Measurements from ENCODE around the gene RBBP5. TPM values are rescaled to one million over a fixed set of nuclear protein-coding genes. Genes with fewer than 3 reads are reported as not detected.

RBBP5 gene
- total and polyA plus RNA-seq, 4 donors, result 3.8 to 15.4 (median 7.1) TPM

DNA sequence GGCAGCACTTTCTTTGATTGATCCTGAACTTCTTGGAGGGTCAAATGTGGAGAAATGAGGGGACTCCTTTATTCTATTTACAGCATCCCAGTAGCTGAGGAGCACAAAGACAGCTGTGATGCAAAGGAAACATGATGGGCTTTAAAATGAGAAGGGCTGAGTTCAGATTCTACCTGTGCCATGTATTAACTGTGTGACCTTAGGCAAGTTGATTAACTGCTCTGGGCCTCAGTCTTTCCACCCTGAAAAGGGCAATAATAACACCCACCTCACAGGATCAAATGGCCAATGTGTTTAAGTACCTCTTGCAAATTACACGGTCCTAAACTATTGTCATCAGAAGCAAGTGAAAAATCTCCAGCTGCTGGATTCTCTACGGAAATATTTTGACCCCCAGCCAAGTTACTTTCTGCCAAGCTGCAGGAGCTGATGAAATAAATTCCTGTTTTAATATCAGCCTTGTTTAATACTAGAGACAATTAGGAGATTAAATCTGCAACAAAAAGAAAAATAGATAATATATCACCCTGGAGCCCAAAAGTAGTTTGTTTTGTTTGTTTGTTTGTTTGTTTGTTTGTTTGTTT, 53.2 kb downstream of the RBBP5 start:
- intact Hi-C loops (cut with DNase I), result no loop called here
- Histone ChIP-seq H3K27me3 (ENCODE audit: control insufficient read depth in 1 of 2, insufficient read depth in 2 of 2, low read length in 1 of 2) (no peaks in the 10 kb centered on the region), H3K4me1 (ENCODE audit: control insufficient read depth in 1 of 2, insufficient read depth in 2 of 2, low read length in 2 of 2) (no peaks in the 10 kb centered on the region), H3K4me3 (ENCODE audit: low read length in 2 of 2) (no peak overlapping the region), H3K36me3 (ENCODE audit: control insufficient read depth in 1 of 2, insufficient read depth in 2 of 2, low read length in 1 of 2) (no peaks in the 10 kb centered on the region), H3K9me3 (ENCODE audit: control insufficient read depth, low read length) (no peaks in the 10 kb centered on the region), H3K27ac (ENCODE audit: low read depth in 1 of 2, low read length in 2 of 2) (no peak overlapping the region)
- ATAC-seq (ENCODE audit: low FRiP score), result no peak
- DNase-seq, result no peak
- 4 to 10% methylated on average over 2 of the region's 2 CpGs for WGBS, 2 donors

DNA sequence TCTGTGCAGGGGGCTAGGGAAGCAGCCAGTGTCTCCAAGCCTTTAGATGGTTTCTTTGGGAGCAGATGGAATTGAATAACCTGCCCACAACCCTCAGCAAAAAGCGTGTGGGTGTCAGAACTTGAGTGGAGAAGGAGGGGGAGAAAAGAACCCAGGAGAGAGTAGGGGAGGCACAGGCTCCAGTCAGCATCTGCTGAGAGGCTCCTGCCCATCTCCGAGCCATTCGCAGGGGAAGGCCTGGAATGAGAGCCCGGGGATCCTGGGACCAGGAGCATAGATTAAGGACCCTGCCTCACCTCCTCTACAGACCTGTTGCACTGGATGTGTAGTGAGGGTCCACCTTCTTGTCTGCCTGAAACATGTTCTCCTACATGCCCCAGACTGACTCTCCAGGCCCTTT, 53.8 kb downstream of the RBBP5 start:
- Histone ChIP-seq H3K27me3 (ENCODE audit: control insufficient read depth in 1 of 2, insufficient read depth in 2 of 2, low read length in 1 of 2) (no peaks in the 10 kb centered on the region), H3K27ac (ENCODE audit: low read depth in 1 of 2, low read length in 2 of 2) (no peak overlapping the region), H3K9me3 (ENCODE audit: control insufficient read depth, low read length) (no peaks in the 10 kb centered on the region), H3K4me3 (ENCODE audit: low read length in 2 of 2) (no peak overlapping the region), H3K4me1 (ENCODE audit: control insufficient read depth in 1 of 2, insufficient read depth in 2 of 2, low read length in 2 of 2) (no peaks in the 10 kb centered on the region), H3K36me3 (ENCODE audit: control insufficient read depth in 1 of 2, insufficient read depth in 2 of 2, low read length in 1 of 2) (no peaks in the 10 kb centered on the region)
- 80 to 93% methylated on average over 4 of the region's 4 CpGs for WGBS, 2 donors
- no peak for DNase-seq
- no peak for ATAC-seq (ENCODE audit: low FRiP score)
- intact Hi-C loops (cut with DNase I), result no loop called here

DNA sequence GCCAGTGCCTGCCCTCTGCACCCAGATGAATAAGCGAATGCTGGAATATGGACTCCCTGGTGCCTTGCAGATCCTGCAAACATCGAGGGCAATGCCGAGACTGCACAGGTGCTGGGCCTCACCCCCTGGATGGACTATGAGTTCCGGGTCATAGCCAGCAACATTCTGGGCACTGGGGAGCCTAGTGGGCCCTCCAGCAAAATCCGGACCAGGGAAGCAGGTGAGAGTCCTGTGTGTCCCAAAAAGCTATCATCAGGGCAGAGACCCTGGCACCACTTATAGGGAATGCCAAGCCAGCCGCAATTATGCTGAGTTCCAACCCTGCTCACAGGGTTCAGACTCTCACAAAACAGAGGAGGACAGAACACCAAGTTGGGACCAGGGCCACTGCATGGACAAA, 54.7 kb downstream of the RBBP5 start:
- no peaks in the 10 kb centered on the region for H3K36me3 ChIP-seq (ENCODE audit: control insufficient read depth in 1 of 2, insufficient read depth in 2 of 2, low read length in 1 of 2)
- no peaks in the 10 kb centered on the region for H3K27me3 ChIP-seq (ENCODE audit: control insufficient read depth in 1 of 2, insufficient read depth in 2 of 2, low read length in 1 of 2)
- intact Hi-C loops (cut with DNase I), result no loop called here
- H3K4me1 ChIP-seq (ENCODE audit: control insufficient read depth in 1 of 2, insufficient read depth in 2 of 2, low read length in 2 of 2), result no peaks in the 10 kb centered on the region
- WGBS, 2 donors, result 93 to 95% methylated on average over 6 of the region's 6 CpGs
- no peak overlapping the region for H3K27ac ChIP-seq (ENCODE audit: low read depth in 1 of 2, low read length in 2 of 2)
- H3K9me3 ChIP-seq (ENCODE audit: control insufficient read depth, low read length), result no peaks in the 10 kb centered on the region
- ATAC-seq (ENCODE audit: low FRiP score) (no peak), DNase-seq (no peak)
- no peak overlapping the region for H3K4me3 ChIP-seq (ENCODE audit: low read length in 2 of 2)

DNA sequence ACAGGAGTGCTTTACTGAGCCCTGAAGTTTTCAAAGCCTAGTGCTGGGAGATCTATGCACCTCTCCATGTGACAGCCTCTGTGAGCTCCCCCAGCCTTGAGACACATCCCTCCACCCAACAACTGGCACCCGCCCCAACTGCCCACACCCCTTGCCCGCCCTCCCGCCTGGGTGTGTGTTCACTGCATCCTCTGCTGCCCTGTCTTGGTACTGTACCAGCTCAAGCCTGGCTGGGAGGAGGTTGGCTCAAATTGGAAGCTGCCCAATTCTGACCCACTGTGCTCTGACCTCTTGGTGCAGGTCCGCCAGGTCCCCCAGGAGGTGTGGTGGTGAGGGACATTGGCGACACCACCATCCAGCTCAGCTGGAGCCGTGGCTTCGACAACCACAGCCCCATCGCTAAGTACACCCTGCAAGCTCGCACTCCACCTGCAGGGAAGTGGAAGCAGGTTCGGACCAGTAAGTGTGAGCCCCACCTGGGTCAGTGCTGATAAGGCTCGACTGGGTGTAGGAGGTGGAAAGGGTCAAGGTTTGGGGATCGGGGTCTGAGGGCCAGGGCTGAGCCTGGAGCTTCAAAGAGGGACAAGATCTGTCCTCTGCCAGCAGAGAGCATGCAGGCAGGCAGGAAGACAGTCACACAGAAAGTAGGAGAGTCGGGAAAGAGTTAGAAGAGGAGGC, 55.5 kb downstream of the RBBP5 start:
- Histone ChIP-seq H3K9me3 (ENCODE audit: control insufficient read depth, low read length) (no peaks in the 10 kb centered on the region), H3K27ac (ENCODE audit: low read depth in 1 of 2, low read length in 2 of 2) (no peak overlapping the region), H3K36me3 (ENCODE audit: control insufficient read depth in 1 of 2, insufficient read depth in 2 of 2, low read length in 1 of 2) (no peaks in the 10 kb centered on the region), H3K4me1 (ENCODE audit: control insufficient read depth in 1 of 2, insufficient read depth in 2 of 2, low read length in 2 of 2) (no peaks in the 10 kb centered on the region), H3K4me3 (ENCODE audit: low read length in 2 of 2) (no peak overlapping the region), H3K27me3 (ENCODE audit: control insufficient read depth in 1 of 2, insufficient read depth in 2 of 2, low read length in 1 of 2) (no peaks in the 10 kb centered on the region)
- 70 to 79% methylated on average over 13 of the region's 13 CpGs for WGBS, 2 donors
- intact Hi-C loops (cut with DNase I), result no loop called here
- no peak for DNase-seq
- no peak for ATAC-seq (ENCODE audit: low FRiP score)

DNA sequence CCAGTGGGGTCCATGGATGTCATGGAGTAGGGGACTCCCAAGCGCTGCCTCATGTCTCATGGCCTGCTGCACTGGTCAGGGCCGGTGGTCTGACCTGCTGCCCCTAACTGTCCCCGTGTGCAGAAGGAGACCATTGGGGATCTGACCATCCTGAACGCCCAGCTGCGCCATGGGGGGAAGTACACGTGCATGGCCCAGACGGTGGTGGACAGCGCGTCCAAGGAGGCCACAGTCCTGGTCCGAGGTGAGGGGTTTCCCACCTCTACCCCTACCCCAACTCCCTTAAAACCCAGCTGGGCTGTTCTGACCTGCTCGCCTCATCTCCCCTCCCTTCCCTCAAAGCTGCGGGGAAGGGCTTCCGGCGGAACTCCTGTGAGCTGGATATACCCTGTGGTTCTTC, 56.1 kb downstream of the RBBP5 start:
- ATAC-seq (ENCODE audit: low FRiP score), result no peak
- Histone ChIP-seq H3K4me3 (ENCODE audit: low read length in 2 of 2) (no peak overlapping the region), H3K27ac (ENCODE audit: low read depth in 1 of 2, low read length in 2 of 2) (no peak overlapping the region), H3K27me3 (ENCODE audit: control insufficient read depth in 1 of 2, insufficient read depth in 2 of 2, low read length in 1 of 2) (no peaks in the 10 kb centered on the region), H3K9me3 (ENCODE audit: control insufficient read depth, low read length) (no peaks in the 10 kb centered on the region), H3K36me3 (ENCODE audit: control insufficient read depth in 1 of 2, insufficient read depth in 2 of 2, low read length in 1 of 2) (no peaks in the 10 kb centered on the region), H3K4me1 (ENCODE audit: control insufficient read depth in 1 of 2, insufficient read depth in 2 of 2, low read length in 2 of 2) (no peaks in the 10 kb centered on the region)
- no peak for DNase-seq
- 86 to 91% methylated on average over 14 of the region's 14 CpGs for WGBS, 2 donors
- intact Hi-C loops (cut with DNase I), result no loop called here

DNA sequence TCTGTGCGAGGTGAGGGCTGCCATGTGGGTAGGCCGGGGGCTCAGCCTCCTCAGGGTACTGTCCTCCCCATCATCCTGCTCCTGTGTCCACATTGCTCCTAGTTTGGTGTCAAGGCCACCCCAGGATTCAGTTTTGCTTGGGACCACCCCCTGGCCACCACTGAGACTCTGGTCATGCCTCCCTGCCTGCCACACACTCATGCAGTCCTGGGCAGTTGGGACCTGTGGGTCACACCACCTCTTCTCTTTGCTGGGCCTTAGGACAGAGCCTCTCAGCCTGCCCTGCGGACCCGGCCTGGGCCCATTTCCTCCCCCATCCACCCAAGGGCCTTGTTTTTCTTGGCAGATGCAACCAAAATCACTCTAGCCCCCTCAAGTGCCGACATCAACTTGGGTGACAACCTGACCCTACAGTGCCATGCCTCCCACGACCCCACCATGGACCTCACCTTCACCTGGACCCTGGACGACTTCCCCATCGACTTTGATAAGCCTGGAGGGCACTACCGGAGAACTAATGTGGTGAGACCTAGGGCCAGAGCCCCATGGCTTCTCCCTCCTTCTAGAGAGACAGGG, 56.9 kb downstream of the RBBP5 start:
- ATAC-seq (ENCODE audit: low FRiP score), result no peak
- H3K9me3 ChIP-seq (ENCODE audit: control insufficient read depth, low read length), result no peaks in the 10 kb centered on the region
- H3K4me1 ChIP-seq (ENCODE audit: control insufficient read depth in 1 of 2, insufficient read depth in 2 of 2, low read length in 2 of 2), result no peaks in the 10 kb centered on the region
- intact Hi-C loops (cut with DNase I), result loop anchor here in 1 of 2 donors (5.0 kb wide), 1 partner anchor 78 kb away; no protein-coding TSS in a partner anchor
- 83 to 90% methylated on average over 9 of the region's 9 CpGs for WGBS, 2 donors
- H3K4me3 ChIP-seq (ENCODE audit: low read length in 2 of 2), result no peak overlapping the region
- peak in 1 of 2 donors; percentile 32 for DNase-seq
- no peak overlapping the region for H3K27ac ChIP-seq (ENCODE audit: low read depth in 1 of 2, low read length in 2 of 2)
- H3K27me3 ChIP-seq (ENCODE audit: control insufficient read depth in 1 of 2, insufficient read depth in 2 of 2, low read length in 1 of 2), result no peaks in the 10 kb centered on the region
- no peaks in the 10 kb centered on the region for H3K36me3 ChIP-seq (ENCODE audit: control insufficient read depth in 1 of 2, insufficient read depth in 2 of 2, low read length in 1 of 2)

DNA sequence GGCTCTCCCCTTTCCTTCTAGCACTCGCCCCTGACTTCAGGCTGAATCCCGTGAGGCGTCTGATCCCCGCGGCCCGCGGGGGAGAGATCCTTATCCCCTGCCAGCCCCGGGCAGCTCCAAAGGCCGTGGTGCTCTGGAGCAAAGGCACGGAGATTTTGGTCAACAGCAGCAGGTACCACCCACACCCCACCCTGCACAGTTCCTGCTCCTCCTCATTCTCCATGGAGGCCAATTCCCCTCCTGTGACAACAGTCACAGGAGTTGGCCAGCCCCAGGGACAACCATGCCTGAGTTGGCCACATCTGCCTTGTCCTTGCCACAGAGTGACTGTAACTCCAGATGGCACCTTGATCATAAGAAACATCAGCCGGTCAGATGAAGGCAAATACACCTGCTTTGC, 57.5 kb downstream of the RBBP5 start:
- Histone ChIP-seq H3K4me3 (ENCODE audit: low read length in 2 of 2) (no peak overlapping the region), H3K27me3 (ENCODE audit: control insufficient read depth in 1 of 2, insufficient read depth in 2 of 2, low read length in 1 of 2) (no peaks in the 10 kb centered on the region), H3K4me1 (ENCODE audit: control insufficient read depth in 1 of 2, insufficient read depth in 2 of 2, low read length in 2 of 2) (no peaks in the 10 kb centered on the region), H3K36me3 (ENCODE audit: control insufficient read depth in 1 of 2, insufficient read depth in 2 of 2, low read length in 1 of 2) (no peaks in the 10 kb centered on the region), H3K27ac (ENCODE audit: low read depth in 1 of 2, low read length in 2 of 2) (no peak overlapping the region), H3K9me3 (ENCODE audit: control insufficient read depth, low read length) (no peaks in the 10 kb centered on the region)
- peak in 1 of 2 donors; percentile 55 for DNase-seq
- 87 to 89% methylated on average over 11 of the region's 11 CpGs for WGBS, 2 donors
- ATAC-seq (ENCODE audit: low FRiP score), result no peak
- intact Hi-C loops (cut with DNase I), result loop anchor here in 1 of 2 donors (5.0 kb wide), 1 partner anchor 77 kb away; no protein-coding TSS in a partner anchor

DNA sequence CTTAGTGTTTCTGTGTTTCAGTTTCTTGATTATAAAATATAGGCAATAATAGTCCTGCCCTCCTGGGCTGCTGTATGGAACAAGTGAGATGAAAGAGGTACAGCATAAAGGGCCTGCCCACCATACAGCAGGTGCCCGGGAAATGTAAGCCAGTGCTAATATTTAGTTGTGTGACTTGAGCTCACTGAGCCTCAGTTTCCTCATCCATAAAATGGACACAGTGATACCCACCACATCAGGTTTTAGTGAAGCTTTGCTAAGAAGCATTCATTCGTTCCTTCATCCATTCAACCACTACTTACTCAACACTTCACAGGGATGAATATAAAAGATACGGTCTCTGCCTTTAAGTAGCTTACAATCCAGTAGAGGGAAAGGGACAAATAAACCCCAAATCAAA, 58.9 kb downstream of the RBBP5 start:
- Histone ChIP-seq H3K27me3 (ENCODE audit: control insufficient read depth in 1 of 2, insufficient read depth in 2 of 2, low read length in 1 of 2) (no peaks in the 10 kb centered on the region), H3K9me3 (ENCODE audit: control insufficient read depth, low read length) (no peaks in the 10 kb centered on the region), H3K4me1 (ENCODE audit: control insufficient read depth in 1 of 2, insufficient read depth in 2 of 2, low read length in 2 of 2) (no peaks in the 10 kb centered on the region), H3K36me3 (ENCODE audit: control insufficient read depth in 1 of 2, insufficient read depth in 2 of 2, low read length in 1 of 2) (no peaks in the 10 kb centered on the region), H3K4me3 (ENCODE audit: low read length in 2 of 2) (no peak overlapping the region), H3K27ac (ENCODE audit: low read depth in 1 of 2, low read length in 2 of 2) (no peak overlapping the region)
- DNase-seq (no peak), ATAC-seq (ENCODE audit: low FRiP score) (no peak)
- WGBS, 2 donors, result 92 to 94% methylated on average over 3 of the region's 3 CpGs
- intact Hi-C loops (cut with DNase I), result loop anchor here in 1 of 2 donors (5.0 kb wide), 1 partner anchor 76 kb away; no protein-coding TSS in a partner anchor

DNA sequence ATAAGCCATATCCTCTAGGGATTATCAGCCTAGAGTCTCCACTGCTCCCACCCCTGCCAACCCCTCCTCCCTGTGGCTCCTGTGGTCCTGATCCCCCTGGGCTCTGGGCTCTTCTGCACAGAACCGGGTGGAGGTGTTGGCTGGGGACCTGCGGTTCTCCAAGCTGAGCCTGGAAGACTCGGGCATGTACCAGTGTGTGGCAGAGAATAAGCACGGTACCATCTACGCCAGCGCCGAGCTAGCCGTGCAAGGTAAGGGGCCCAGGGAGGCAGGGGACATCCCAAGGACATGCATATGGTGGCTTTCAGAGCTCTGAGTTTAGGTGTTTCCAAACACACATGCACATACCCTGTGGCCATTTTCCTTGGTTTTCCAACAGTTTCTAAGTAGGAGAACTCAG, 59.5 kb downstream of the RBBP5 start:
- Histone ChIP-seq H3K36me3 (ENCODE audit: control insufficient read depth in 1 of 2, insufficient read depth in 2 of 2, low read length in 1 of 2) (no peaks in the 10 kb centered on the region), H3K4me1 (ENCODE audit: control insufficient read depth in 1 of 2, insufficient read depth in 2 of 2, low read length in 2 of 2) (no peaks in the 10 kb centered on the region), H3K9me3 (ENCODE audit: control insufficient read depth, low read length) (no peaks in the 10 kb centered on the region), H3K27ac (ENCODE audit: low read depth in 1 of 2, low read length in 2 of 2) (no peak overlapping the region), H3K4me3 (ENCODE audit: low read length in 2 of 2) (no peak overlapping the region), H3K27me3 (ENCODE audit: control insufficient read depth in 1 of 2, insufficient read depth in 2 of 2, low read length in 1 of 2) (no peaks in the 10 kb centered on the region)
- intact Hi-C loops (cut with DNase I), result loop anchor here in 1 of 2 donors (5.0 kb wide), 1 partner anchor 75 kb away; no protein-coding TSS in a partner anchor
- 90 to 92% methylated on average over 8 of the region's 8 CpGs for WGBS, 2 donors
- DNase-seq (no peak), ATAC-seq (ENCODE audit: low FRiP score) (no peak)
